ENCODE data around the gene NR1H2.
"Not testable (repeated sequence)": the region's sequence is repeated elsewhere in the genome, so short reads cannot be mapped to it uniquely, and the experiment has no call there.

The NR1H2 gene

DNA sequence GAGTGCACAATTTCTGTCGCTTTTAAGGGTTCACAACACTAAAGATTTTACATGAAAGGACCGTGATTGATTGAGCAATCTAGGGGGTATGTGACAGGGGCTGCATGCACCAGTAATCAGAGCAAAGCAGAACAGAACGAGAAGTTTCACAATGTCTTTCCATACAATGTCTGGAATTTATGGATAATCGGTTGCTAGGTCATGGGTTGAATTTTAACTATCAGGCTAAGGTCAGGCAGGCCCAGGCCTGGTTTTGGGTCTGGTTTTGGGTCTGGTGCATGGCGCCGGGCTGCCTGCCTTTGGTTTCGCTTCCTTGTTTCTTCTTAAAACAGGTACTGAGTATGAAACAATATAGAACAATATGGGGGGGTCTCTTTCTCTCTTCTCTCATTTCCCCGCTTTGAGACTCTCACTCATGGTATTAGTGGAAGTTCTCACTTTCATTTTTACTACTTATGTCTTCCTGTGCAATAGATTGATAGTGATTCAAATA lies 29.1 kb upstream of the NR1H2 start:
- DNase-seq: not testable (repeated sequence)

DNA sequence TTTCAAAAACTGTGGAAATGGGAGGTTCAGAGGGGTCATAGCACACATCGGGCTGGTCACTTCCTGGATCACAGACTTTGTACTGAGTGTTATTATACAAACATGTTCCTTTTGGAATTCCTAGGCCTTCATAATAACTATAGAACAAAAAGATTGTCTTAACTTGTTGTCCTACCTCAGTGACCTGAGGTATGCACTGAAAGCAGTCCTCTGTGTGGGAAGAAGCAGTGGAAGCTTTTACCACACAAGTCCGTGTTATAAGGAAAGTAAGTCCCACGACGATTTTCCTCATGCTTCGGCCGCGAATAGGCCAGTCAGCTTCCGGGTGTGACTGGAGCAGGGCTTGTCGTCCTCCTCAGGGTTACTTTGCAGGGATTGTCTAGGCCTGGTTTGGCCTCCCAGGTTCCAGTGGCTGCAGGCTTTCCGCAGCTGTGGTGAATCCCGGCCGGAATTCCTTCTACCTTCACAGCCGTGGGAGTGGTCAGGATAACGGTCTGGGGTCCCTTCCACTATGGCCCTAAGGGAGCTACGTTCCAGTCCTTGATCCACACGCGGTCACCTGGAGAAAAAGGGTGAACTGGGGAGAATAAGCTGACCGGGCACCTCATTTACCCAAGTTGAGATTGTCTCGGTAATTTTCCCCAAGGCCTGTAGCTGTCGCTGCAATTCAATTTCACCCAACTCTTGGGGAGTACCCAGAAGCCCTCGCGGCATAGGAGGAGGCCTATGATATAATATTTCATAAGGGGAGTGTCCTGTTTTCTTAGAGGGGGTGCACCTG lies 26.8 kb upstream of the NR1H2 start:
- DNase-seq: no peak

DNA sequence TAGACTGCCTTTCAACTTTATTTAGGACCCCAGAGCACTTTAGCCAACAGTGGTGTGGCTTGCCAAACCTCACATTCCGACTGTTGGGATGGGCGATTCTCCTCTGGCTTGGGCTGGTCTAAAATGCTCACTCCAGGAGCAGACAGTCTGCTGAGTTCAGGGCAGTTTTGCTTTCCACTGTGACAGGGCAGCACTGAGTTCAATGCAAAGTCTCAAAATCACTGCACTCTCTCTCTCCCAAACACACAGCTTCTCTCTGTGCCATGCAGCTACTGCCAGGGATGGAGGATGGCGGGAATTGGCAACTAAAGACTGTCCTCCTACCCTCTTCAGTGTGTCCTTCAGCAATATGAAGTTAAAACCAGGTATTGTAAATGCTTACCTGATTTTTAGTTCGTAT lies 24.0 kb upstream of the NR1H2 start:
- no peak for DNase-seq

- DNase-seq: not testable (repeated sequence)
Observed at GRCh38 chr19:50353487-50353880, 22.8 kb upstream of the NR1H2 start.

GRCh38 chr19:50356691-50357177 lies 19.5 kb upstream of the NR1H2 start:
- DNase-seq: no peak

DNA sequence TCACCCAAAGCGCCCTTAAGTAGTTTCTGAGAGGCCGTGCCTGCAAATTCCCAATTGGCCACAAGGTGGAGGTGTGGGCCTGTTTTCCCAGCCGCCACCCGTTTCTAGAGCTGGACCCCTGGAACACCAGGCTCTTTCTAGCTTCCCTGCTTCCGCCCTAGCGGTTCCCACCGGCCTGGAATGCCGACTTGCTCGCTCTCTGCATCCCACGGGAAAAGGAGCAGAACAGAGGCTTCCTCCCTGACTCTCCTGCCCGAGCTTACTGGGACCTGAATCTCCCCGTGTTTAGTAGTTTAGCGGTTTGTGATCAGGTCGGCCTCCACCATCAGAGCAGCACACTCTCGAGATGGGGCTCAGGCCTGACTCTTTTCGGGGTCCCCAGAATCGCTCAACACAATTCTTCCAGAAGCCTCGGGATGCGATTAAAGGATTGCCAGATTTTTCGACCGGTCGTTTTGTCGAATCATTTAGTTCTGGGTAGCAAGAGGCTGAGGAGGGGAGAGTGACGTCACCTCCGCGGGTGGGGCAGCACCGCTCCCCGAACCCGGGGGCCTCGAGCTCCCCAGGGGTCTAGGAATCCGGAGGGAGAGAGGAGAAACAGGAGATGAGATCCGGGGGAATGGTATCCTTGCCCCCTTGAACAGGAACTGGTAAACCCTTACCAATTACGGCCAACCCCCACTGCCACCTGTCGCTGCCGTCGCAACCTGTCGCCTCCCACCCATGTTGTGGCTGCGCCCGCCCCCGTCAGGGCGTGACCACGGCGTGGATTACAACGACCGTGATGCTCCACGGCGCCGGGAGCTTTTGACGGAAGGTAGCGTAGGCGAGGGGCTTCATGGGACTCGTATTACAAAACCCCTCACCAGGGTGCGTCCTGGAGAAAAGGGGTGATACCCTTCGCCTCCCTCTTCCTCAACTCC lies 18.8 kb upstream of the NR1H2 start:
- DNase-seq: peak; percentile 76

DNA sequence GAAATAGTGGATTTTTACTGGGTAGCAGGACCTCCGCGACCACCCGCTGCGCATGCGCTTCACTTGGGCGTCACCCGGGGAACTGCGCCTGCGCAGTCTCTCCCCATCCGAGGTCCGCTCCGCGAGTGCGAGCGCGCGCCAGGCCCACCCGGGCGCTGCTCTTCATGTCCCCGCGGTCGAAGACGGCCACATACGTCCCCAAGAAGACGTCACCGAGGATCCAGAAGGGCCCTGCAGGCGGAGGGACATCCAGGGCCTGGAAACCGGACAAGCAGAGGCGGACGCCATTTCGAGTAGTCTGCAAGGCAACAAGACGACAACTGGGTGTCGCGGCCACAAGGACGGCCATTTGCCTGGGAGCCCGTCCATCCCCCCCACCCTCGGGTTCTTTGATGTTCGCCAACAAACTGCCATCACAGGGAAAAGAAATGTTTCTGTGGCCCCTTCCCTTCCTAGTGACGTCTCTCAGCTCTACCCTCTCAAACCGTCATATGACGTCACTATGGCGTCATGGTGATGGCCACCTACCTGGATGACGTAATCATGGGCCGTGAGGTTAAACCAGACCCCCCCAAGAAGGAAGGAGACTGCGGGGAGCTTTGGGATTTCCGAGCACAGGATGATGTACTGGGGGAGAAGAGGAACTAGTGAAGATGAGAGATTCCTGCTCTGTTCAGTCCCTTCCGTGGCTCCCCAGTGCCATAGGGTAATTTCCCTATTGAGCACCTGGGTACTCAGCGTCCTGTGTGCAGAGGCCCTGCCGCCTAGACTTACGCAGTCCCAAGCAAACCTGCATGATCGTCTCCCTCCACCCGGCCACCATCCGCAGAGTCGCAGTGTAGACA lies 17.6 kb upstream of the NR1H2 start:
- DNase-seq: no peak

- no peak for DNase-seq
Observed at GRCh38 chr19:50359328-50359818, 16.9 kb upstream of the NR1H2 start.

DNA sequence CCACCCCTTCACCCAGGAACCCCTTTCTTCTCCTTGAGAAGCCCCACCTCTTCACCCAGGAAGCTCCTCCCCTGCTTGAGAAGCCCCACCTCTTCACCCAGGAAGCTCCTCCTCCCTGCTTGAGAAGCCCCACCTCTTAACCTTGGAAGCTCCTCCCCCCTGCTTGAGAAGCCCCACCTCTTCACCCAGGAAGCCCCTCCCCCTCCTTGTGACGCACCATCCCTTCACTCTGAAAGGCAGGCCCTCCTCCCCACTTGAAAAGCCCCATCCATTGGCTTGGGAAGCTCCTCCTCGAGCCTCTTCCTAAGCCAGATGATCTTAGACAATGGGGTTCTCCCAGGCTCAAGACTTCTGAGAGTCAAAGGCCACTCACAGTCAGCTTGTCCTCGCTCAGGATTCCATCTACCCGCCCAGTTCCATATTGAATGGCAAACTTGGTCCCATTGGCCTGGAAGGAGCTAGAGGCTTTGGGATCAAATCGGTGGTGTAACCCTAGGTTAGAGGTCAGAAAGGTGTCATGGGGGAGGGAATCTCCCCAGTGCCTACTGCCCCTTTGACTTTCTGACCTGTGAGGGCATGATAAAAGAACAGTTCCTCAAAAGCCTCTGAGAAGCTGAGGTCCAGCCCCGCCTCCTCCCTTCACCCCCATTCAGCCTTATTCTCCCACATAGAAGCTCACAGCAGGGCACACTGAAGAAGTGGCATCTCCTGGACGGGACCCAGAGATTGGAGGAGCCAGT lies 14.8 kb upstream of the NR1H2 start:
- peak; percentile 38 for DNase-seq

DNA sequence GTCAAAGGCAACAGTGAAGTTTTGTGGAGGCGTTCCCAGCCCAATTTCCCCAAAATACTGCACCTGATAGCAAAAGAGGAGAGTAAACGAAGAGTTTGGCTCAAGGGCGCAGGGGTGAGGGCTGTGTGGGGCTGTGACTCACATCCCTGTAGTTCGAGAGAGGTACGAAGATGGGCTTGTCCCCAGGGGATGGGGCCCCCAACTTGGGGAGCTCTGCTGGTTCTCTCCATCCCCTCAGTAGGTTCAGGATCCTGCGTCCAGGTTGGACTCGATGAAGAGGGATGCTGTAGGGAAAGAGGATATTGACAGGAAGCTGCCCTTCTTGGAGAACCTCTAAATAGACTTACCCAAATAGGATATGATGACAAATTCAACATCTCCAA lies 14.2 kb upstream of the NR1H2 start:
- DNase-seq: no peak

GRCh38 chr19:50362656-50363424 lies 13.4 kb upstream of the NR1H2 start:
- DNase-seq: peak; percentile 30

DNA sequence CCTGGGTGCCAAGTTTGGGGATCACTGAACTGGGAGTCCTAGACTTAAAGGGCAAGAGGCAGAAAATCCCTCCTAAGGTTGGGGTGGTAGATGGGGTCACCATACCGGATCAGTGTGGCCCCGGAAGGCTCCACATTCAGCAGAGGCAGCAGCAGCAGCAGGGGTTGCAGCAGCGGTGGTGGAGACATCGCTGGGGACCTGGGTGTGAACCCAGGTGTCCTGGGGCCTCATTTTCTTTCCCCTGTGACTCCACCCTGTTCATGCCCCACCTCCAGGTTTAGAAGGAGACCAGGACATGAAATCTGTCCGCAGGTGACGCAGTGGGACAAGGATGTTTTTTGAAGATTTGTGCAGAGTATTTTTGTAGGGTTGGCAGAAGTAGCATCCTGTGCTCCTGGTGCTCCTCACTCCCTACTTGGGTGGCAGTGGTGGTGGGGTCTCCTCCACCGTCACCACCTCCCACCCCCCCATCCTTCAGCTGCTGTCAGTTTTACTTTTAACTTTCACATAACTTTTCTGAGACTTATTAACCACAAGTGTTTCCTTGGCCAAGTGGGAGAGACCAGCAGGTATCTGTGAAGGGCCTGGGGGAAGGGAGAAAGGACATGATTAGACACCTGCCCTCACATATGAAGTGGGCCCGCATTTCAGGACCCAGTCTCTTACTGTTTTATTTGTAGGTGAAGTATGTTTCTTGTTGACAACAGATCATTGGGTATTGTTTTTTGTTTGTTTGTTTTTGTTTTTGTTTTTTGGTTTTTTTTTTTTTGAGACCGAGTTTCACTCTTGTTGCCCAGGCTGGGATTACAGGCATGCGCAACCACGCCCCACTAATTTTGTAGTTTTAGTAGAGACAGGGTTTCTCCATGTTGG lies 10.6 kb upstream of the NR1H2 start, which contains the start of gene NAPSA:
TSS of gene NAPSA (minus strand) at position 206 of the 873 bp plus-strand sequence. CDS start at position 188, 18 bp downstream.
- DNase-seq: no peak

- peak; percentile 82 for DNase-seq
Observed at GRCh38 chr19:50368649-50369570, 7.3 kb upstream of the NR1H2 start.

GRCh38 chr19:50371914-50372475 lies 4.3 kb upstream of the NR1H2 start:
- DNase-seq: no peak

- DNase-seq: peak; percentile 56
Observed at GRCh38 chr19:50377051-50377461, 799 bp downstream of the NR1H2 start.

- no peak for DNase-seq
Observed at GRCh38 chr19:50377517-50377916, 1.3 kb downstream of the NR1H2 start.

DNA sequence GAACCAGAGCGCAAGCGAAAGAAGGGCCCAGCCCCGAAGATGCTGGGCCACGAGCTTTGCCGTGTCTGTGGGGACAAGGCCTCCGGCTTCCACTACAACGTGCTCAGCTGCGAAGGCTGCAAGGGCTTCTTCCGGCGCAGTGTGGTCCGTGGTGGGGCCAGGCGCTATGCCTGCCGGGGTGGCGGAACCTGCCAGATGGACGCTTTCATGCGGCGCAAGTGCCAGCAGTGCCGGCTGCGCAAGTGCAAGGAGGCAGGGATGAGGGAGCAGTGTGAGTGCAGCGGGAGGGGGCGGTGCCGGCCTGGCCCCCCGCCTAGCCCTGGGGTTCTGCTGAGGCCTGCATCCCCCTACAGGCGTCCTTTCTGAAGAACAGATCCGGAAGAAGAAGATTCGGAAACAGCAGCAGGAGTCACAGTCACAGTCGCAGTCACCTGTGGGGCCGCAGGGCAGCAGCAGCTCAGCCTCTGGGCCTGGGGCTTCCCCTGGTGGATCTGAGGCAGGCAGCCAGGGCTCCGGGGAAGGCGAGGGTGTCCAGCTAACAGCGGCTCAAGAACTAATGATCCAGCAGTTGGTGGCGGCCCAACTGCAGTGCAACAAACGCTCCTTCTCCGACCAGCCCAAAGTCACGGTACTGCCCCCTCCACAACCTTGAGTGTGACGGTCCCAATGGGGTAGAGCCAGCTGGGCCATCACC lies 2.1 kb downstream of the NR1H2 start:
- no peak for DNase-seq

- no peak for DNase-seq
Observed at GRCh38 chr19:50378863-50379236, 2.6 kb downstream of the NR1H2 start.

All from DMS53 (cell line).